ENCODE measurements around the gene SMU1. TPM values are rescaled to one million over a fixed set of nuclear protein-coding genes. Genes with fewer than 3 reads are reported as not detected.

SMU1 gene
- total RNA-seq, 2 experiments from 2014 or later, result 22.0 to 27.9 TPM

DNA sequence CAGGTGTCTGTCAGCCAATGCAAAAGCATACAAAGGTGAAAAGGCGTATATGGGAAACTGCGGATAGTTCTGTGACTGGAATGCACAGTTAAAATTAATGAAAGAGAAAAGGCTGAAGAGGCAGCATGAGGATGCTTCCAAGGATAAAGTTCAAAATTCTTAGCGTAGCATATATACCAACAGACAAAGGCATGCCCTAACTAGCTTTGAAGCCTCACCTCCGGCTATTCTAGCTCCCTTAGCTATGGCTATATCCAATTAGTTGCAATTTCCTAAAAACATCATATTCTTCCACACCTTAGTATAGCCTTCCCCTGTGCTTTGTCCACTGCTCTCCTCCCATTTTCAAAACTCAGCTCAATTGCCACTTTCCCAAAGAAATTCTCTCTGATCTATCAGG, 52.8 kb downstream of the SMU1 start:
- Histone ChIP-seq H3K4me1 (ENCODE audit: insufficient read depth, low read length, poor library complexity, severe bottlenecking) (peaks cover 52% of the 10 kb centered on the region), H3K27ac (ENCODE audit: low read depth, low read length, poor library complexity, severe bottlenecking) (peak overlapping the region; percentile 79), H3K79me2 (ENCODE audit: insufficient read depth, low read depth, low read length) (peaks cover 75% of the 10 kb centered on the region), H4K20me1 (ENCODE audit: insufficient read depth, low read length) (peaks cover 23% of the 10 kb centered on the region), H3K4me2 (ENCODE audit: low read length) (peak overlapping the region; percentile 91), H3K4me3 (ENCODE audit: low read depth, low read length, poor library complexity, severe bottlenecking) (peak overlapping the region; percentile 100), H3K9me3 (ENCODE audit: low read length) (no peaks in the 10 kb centered on the region), H2AFZ (ENCODE audit: low read length) (no peak overlapping the region), H3K9me2 (ENCODE audit: insufficient read depth, low read length) (no peaks in the 10 kb centered on the region), H3K36me3 (ENCODE audit: insufficient read depth, low read length) (peaks cover 58% of the 10 kb centered on the region)
- ChIA-PET CTCF (ENCODE audit: unreplicated experiment) (interaction anchor here (0.9 kb wide), 1 partner anchor 145 kb away, joined by 3 read pairs; no protein-coding TSS in a partner anchor), POLR2A (interaction anchor here (0.8 to 2.1 kb wide), 8 partner anchors 9 to 266 kb away, joined by 3 to 15 read pairs (median 3); partner anchors contain the start of genes APTX and NFX1)
- TSS peak; percentile 55 for BruUV-seq (replicated peaks)
- no peak for TF ChIP-seq EZH2phosphoT487 (IDR thresholded peaks at IDR 0.05; ENCODE audit: borderline replicate concordance, low read depth, low read length)
- TF ChIP-seq, protein P1, sequence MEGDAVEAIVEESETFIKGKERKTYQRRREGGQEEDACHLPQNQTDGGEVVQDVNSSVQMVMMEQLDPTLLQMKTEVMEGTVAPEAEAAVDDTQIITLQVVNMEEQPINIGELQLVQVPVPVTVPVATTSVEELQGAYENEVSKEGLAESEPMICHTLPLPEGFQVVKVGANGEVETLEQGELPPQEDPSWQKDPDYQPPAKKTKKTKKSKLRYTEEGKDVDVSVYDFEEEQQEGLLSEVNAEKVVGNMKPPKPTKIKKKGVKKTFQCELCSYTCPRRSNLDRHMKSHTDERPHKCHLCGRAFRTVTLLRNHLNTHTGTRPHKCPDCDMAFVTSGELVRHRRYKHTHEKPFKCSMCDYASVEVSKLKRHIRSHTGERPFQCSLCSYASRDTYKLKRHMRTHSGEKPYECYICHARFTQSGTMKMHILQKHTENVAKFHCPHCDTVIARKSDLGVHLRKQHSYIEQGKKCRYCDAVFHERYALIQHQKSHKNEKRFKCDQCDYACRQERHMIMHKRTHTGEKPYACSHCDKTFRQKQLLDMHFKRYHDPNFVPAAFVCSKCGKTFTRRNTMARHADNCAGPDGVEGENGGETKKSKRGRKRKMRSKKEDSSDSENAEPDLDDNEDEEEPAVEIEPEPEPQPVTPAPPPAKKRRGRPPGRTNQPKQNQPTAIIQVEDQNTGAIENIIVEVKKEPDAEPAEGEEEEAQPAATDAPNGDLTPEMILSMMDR (conservative IDR thresholded peaks at IDR 0.05; ENCODE audit: low read length), result no peak
- intact Hi-C loops (cut with micrococcal nuclease; ENCODE audit: unreplicated experiment), result loop anchor here (2.0 kb wide), 2 partner anchors 23 to 143 kb away; partner anchors contain the start of genes APTX and B4GALT1
- DNase-seq (ENCODE audit: low spot score), result no peak

DNA sequence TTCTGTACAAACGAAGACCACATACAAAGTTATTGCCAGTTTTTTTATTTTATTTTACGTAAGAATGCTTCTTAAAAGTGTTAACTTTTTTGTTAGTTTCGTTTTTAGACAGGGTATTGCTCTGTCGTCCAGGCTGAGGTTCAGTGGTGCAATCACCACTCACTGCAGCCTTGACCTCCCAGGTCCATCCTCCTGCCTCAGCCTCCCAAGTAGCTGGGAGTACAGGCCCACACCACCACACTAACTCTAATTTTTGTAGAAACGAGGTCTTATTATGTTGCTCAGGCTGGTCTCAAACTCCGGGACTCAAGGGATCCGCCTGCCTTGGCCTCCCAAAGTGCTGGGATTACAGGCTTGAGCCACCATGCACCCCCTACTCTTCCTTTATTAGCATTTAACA, 53.7 kb downstream of the SMU1 start:
- Histone ChIP-seq H3K9me2 (ENCODE audit: insufficient read depth, low read length) (no peaks in the 10 kb centered on the region), H3K36me3 (ENCODE audit: insufficient read depth, low read length) (peaks cover 49% of the 10 kb centered on the region), H3K4me1 (ENCODE audit: insufficient read depth, low read length, poor library complexity, severe bottlenecking) (peaks cover 44% of the 10 kb centered on the region), H3K4me3 (ENCODE audit: low read depth, low read length, poor library complexity, severe bottlenecking) (no peak overlapping the region), H3K27ac (ENCODE audit: low read depth, low read length, poor library complexity, severe bottlenecking) (no peak overlapping the region), H2AFZ (ENCODE audit: low read length) (no peak overlapping the region), H3K9me3 (ENCODE audit: low read length) (no peaks in the 10 kb centered on the region), H4K20me1 (ENCODE audit: insufficient read depth, low read length) (peaks cover 16% of the 10 kb centered on the region), H3K79me2 (ENCODE audit: insufficient read depth, low read depth, low read length) (peaks cover 66% of the 10 kb centered on the region), H3K4me2 (ENCODE audit: low read length) (peak overlapping the region; percentile 91)
- TF ChIP-seq, protein P1 (conservative IDR thresholded peaks at IDR 0.05; ENCODE audit: low read length), result no peak
- TF ChIP-seq EZH2phosphoT487 (IDR thresholded peaks at IDR 0.05; ENCODE audit: borderline replicate concordance, low read depth, low read length), result no peak
- POLR2A ChIA-PET, result interaction anchor here (0.6 to 1.2 kb wide), 3 partner anchors 8 to 267 kb away, joined by 3 read pairs; partner anchors contain the start of gene NFX1
- intact Hi-C loops (cut with micrococcal nuclease; ENCODE audit: unreplicated experiment), result no loop called here
- BruUV-seq (replicated peaks), result no TSS peak
- DNase-seq (ENCODE audit: low spot score), result no peak
- CTCF ChIA-PET (ENCODE audit: unreplicated experiment), result no interaction called here

DNA sequence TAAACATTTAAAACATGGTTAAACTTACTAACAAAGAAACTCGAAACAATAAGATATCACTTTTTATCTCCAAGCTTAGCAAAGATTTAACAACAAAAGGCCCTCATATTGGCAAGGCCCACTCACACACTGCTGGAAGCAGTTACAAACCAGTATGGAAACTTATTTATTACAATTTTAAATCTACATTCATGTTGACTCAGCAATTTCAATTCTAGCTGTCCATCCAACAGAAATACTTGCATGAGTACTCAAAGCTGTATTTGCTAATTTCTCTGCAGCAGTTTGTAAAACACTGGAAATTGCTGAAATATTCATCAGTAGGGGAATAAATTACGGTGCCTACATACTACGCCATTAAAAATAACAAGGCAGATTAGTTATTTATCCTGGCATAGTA, 54.2 kb downstream of the SMU1 start:
- intact Hi-C loops (cut with micrococcal nuclease; ENCODE audit: unreplicated experiment), result no loop called here
- ChIA-PET CTCF (ENCODE audit: unreplicated experiment) (no interaction called here), POLR2A (interaction anchor here (0.6 to 1.0 kb wide), 3 partner anchors 9 to 268 kb away, joined by 3 to 4 read pairs (median 3); partner anchors contain the start of gene NFX1)

More for the DNA sequence above, 54.2 kb downstream of the SMU1 start:
- no peak for DNase-seq (ENCODE audit: low spot score)
- no peaks in the 10 kb centered on the region for H3K9me2 ChIP-seq (ENCODE audit: insufficient read depth, low read length)
- H3K36me3 ChIP-seq (ENCODE audit: insufficient read depth, low read length), result peaks cover 45% of the 10 kb centered on the region
- peaks cover 41% of the 10 kb centered on the region for H3K4me1 ChIP-seq (ENCODE audit: insufficient read depth, low read length, poor library complexity, severe bottlenecking)
- BruUV-seq (replicated peaks), result no TSS peak
- no peak overlapping the region for H3K27ac ChIP-seq (ENCODE audit: low read depth, low read length, poor library complexity, severe bottlenecking)
- peak overlapping the region; percentile 91 for H3K4me2 ChIP-seq (ENCODE audit: low read length)
- no peak for TF ChIP-seq EZH2phosphoT487 (IDR thresholded peaks at IDR 0.05; ENCODE audit: borderline replicate concordance, low read depth, low read length)
- TF ChIP-seq, protein P1 (conservative IDR thresholded peaks at IDR 0.05; ENCODE audit: low read length), result no peak
- no peaks in the 10 kb centered on the region for H3K9me3 ChIP-seq (ENCODE audit: low read length)
- H3K4me3 ChIP-seq (ENCODE audit: low read depth, low read length, poor library complexity, severe bottlenecking), result no peak overlapping the region
- H4K20me1 ChIP-seq (ENCODE audit: insufficient read depth, low read length), result peaks cover 16% of the 10 kb centered on the region
- H2AFZ ChIP-seq (ENCODE audit: low read length), result no peak overlapping the region
- H3K79me2 ChIP-seq (ENCODE audit: insufficient read depth, low read depth, low read length), result peaks cover 61% of the 10 kb centered on the region

All from OCI-LY7 (cell line).